Nephron progenitor cell (in vitro differentiated cells): Measurements from ENCODE around the gene DNAH9.

ENCODE experiments used
- DNase-seq: peaks from one replicate; pipeline ENCODE4 v3.0.0; 2021
- H3K27ac Mint-ChIP-seq: 2 replicates; pipeline ENCODE4 v1.8.0; 2021; ENCODE audit warnings: mild to moderate bottlenecking, moderate library complexity, mixed read lengths
- H3K27me3 Mint-ChIP-seq: 2 replicates; pipeline ENCODE4 v1.8.0; 2021; ENCODE audit warnings: mild to moderate bottlenecking, low read depth, mixed read lengths; ENCODE audit not compliant: poor library complexity
- H3K36me3 Mint-ChIP-seq: 2 replicates; pipeline ENCODE4 v1.8.0; 2021; ENCODE audit warnings: low read depth, mixed read lengths
- H3K4me1 Mint-ChIP-seq: 2 replicates; pipeline ENCODE4 v1.8.0; 2021; ENCODE audit warnings: mixed read lengths
- H3K4me3 Mint-ChIP-seq: 2 replicates; pipeline ENCODE4 v1.8.0; 2021; ENCODE audit warnings: mild to moderate bottlenecking, moderate library complexity, mixed read lengths
- H3K9me3 Mint-ChIP-seq: 2 replicates; pipeline ENCODE4 v1.8.0; 2021; ENCODE audit warnings: mild to moderate bottlenecking, moderate library complexity, mixed read lengths
- CTCF ChIP-seq: fragments of 200-600 bp; sonication (generic); IDR thresholded peaks from 2 replicates; pipeline ENCODE4 v1.5.0; 2021; ENCODE audit warnings: antibody characterized with exemption

The DNAH9 gene

GRCh38 chr17:11555530-11555929 lies 42.7 kb upstream of the DNAH9 start:
- H3K36me3 Mint-ChIP-seq, result peaks cover 7% of the 10 kb centered on the region
- H3K27me3 Mint-ChIP-seq, result peaks cover 9% of the 10 kb centered on the region
- H3K9me3 Mint-ChIP-seq, result no peaks in the 10 kb centered on the region
- DNase-seq, result no peak
- no peak overlapping the region for H3K4me3 Mint-ChIP-seq
- no peak overlapping the region for H3K27ac Mint-ChIP-seq
- no peak for TF ChIP-seq CTCF
- H3K4me1 Mint-ChIP-seq, result peaks cover 7% of the 10 kb centered on the region

DNA sequence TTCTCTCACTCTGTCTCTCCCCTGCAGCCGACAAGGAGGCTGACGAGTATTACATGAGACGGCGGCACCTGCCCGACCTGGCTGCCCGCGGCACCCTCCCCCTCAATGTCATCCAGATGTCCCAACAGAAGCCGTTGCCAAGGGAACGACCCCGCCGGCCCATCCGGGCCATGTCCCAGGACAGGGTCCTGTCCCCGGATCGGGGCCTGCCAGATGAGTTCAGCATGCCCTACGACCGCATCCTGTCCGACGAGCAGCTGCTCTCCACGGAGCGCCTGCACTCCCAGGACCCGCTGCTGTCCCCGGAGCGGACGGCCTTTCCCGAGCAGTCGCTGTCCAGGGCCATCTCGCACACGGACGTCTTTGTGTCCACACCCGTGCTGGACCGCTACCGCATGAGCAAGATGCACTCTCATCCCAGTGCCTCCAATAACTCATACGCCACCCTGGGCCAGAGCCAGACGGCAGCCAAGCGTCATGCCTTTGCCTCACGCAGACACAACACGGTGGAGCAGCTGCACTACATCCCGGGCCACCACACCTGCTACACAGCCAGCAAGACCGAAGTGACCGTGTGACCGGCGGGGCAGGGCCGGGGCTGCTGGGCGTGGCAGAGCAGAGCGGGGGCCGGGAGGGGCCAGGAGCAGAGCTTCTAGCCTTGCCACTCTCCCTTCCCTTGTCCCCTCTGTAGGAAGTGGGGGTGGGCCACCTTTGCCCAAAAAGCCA lies 40.4 kb upstream of the DNAH9 start:
- no peaks in the 10 kb centered on the region for H3K9me3 Mint-ChIP-seq
- H3K4me1 Mint-ChIP-seq, result peaks cover 7% of the 10 kb centered on the region
- no peak overlapping the region for H3K27ac Mint-ChIP-seq
- H3K36me3 Mint-ChIP-seq, result peaks cover 7% of the 10 kb centered on the region
- H3K4me3 Mint-ChIP-seq, result no peak overlapping the region
- no peak for TF ChIP-seq CTCF
- peak; percentile 7 for DNase-seq
- H3K27me3 Mint-ChIP-seq, result peaks cover 12% of the 10 kb centered on the region

- no peak overlapping the region for H3K27ac Mint-ChIP-seq
- no peak for TF ChIP-seq CTCF
- H3K27me3 Mint-ChIP-seq, result peaks cover 12% of the 10 kb centered on the region
- H3K9me3 Mint-ChIP-seq, result no peaks in the 10 kb centered on the region
- H3K4me3 Mint-ChIP-seq, result no peak overlapping the region
- H3K4me1 Mint-ChIP-seq, result peaks cover 8% of the 10 kb centered on the region
- no peak for DNase-seq
- H3K36me3 Mint-ChIP-seq, result peaks cover 7% of the 10 kb centered on the region
Measured at GRCh38 chr17:11558681-11559234, 39.5 kb upstream of the DNAH9 start.

DNA sequence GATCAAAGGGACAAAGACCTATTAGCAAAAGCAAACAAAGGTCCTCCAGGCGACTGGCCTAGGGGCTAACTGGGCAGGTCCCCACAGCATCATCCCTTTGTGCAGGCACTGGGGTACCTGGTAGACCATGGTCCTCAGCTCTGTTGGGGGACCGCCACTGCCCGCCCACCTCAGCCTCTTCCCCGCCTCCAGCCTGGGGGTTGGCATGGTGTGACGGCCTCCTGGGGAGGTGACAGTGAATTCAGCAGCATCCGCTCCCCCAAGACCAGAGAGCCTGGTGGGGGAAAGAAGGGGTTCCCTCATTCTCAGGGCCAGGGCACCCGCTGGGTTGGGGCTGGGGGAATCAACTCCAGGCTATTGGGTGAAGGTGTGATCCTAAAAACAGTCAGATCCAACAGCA lies 38.7 kb upstream of the DNAH9 start:
- Mint-ChIP-seq H3K27ac (no peak overlapping the region), H3K9me3 (no peaks in the 10 kb centered on the region)

GRCh38 chr17:11561281-11561680 lies 37.0 kb upstream of the DNAH9 start:
- no peak overlapping the region for H3K27ac Mint-ChIP-seq
- TF ChIP-seq CTCF, result no peak
- H3K4me3 Mint-ChIP-seq, result no peak overlapping the region
- peaks cover 20% of the 10 kb centered on the region for H3K4me1 Mint-ChIP-seq
- peaks cover 10% of the 10 kb centered on the region for H3K27me3 Mint-ChIP-seq
- H3K9me3 Mint-ChIP-seq, result no peaks in the 10 kb centered on the region
- H3K36me3 Mint-ChIP-seq, result peaks cover 7% of the 10 kb centered on the region
- no peak for DNase-seq

More for the DNA sequence above, 38.7 kb upstream of the DNAH9 start:
- H3K36me3 Mint-ChIP-seq, result peaks cover 7% of the 10 kb centered on the region
- TF ChIP-seq CTCF, result no peak
- no peak overlapping the region for H3K4me3 Mint-ChIP-seq
- no peak for DNase-seq
- H3K27me3 Mint-ChIP-seq, result peaks cover 12% of the 10 kb centered on the region
- peaks cover 14% of the 10 kb centered on the region for H3K4me1 Mint-ChIP-seq

GRCh38 chr17:11561702-11562101 lies 36.6 kb upstream of the DNAH9 start:
- H3K9me3 Mint-ChIP-seq, result no peaks in the 10 kb centered on the region
- H3K4me3 Mint-ChIP-seq, result no peak overlapping the region
- no peak for TF ChIP-seq CTCF

More at GRCh38 chr17:11561702-11562101, 36.6 kb upstream of the DNAH9 start:
- Mint-ChIP-seq H3K4me1 (peaks cover 20% of the 10 kb centered on the region), H3K27ac (no peak overlapping the region), H3K27me3 (peaks cover 8% of the 10 kb centered on the region), H3K36me3 (peaks cover 4% of the 10 kb centered on the region)
- DNase-seq, result no peak
